ENCODE data around the gene ARHGEF39. TPM values are rescaled to one million over a fixed set of nuclear protein-coding genes. Genes with fewer than 3 reads are reported as not detected.

ARHGEF39 gene
- total RNA-seq, 4 donors from 2014 or later: 1.6 to 7.4 (median 5.8) TPM

DNA sequence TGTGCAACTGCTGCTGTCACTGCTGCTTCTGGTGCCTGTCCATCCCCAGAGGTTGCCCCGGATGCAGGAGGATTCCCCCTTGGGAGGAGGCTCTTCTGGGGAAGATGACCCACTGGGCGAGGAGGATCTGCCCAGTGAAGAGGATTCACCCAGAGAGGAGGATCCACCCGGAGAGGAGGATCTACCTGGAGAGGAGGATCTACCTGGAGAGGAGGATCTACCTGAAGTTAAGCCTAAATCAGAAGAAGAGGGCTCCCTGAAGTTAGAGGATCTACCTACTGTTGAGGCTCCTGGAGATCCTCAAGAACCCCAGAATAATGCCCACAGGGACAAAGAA is 9.0 kb upstream of the ARHGEF39 start:
- no peak for DNase-seq
- H3K27me3 ChIP-seq: no peaks in the 10 kb centered on the region
- in situ Hi-C loops (cut with MboI; ENCODE audit: low pct_ligation_motif_present in 1 of 4, low pct_unique_long_range_greater_than_20kb in 1 of 4, low sequenced_read_pairs in 3 of 4): no loop called here
- peak overlapping the region in 2 of 4 donors; percentile 19 to 35 for H3K27ac ChIP-seq
- H3K4me1 ChIP-seq: peaks cover 6 to 29% (median 26%) of the 10 kb centered on the region in 4 donors
- intact Hi-C loops (cut with DNase I; ENCODE audit: low total_unique reads): no loop called here
- no peaks in the 10 kb centered on the region for H3K36me3 ChIP-seq
- H3K4me3 ChIP-seq: no peak overlapping the region
- no peaks in the 10 kb centered on the region for H3K9me3 ChIP-seq
- WGBS, 2 donors (ENCODE audit: low coverage in 1 of 2): 73% methylated on average over 3 of the region's 3 CpGs; no CpG with 5 or more reads in 1 of the 2 donors
- TF ChIP-seq, protein P1, sequence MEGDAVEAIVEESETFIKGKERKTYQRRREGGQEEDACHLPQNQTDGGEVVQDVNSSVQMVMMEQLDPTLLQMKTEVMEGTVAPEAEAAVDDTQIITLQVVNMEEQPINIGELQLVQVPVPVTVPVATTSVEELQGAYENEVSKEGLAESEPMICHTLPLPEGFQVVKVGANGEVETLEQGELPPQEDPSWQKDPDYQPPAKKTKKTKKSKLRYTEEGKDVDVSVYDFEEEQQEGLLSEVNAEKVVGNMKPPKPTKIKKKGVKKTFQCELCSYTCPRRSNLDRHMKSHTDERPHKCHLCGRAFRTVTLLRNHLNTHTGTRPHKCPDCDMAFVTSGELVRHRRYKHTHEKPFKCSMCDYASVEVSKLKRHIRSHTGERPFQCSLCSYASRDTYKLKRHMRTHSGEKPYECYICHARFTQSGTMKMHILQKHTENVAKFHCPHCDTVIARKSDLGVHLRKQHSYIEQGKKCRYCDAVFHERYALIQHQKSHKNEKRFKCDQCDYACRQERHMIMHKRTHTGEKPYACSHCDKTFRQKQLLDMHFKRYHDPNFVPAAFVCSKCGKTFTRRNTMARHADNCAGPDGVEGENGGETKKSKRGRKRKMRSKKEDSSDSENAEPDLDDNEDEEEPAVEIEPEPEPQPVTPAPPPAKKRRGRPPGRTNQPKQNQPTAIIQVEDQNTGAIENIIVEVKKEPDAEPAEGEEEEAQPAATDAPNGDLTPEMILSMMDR (IDR thresholded peaks at IDR 0.05): no peak
- TF ChIP-seq POLR2A (IDR thresholded peaks at IDR 0.05): no peak
- TF ChIP-seq POLR2AphosphoS5 (IDR thresholded peaks at IDR 0.05): no peak
- TF ChIP-seq EP300 (IDR thresholded peaks at IDR 0.05; ENCODE audit: low read depth): no peak

DNA sequence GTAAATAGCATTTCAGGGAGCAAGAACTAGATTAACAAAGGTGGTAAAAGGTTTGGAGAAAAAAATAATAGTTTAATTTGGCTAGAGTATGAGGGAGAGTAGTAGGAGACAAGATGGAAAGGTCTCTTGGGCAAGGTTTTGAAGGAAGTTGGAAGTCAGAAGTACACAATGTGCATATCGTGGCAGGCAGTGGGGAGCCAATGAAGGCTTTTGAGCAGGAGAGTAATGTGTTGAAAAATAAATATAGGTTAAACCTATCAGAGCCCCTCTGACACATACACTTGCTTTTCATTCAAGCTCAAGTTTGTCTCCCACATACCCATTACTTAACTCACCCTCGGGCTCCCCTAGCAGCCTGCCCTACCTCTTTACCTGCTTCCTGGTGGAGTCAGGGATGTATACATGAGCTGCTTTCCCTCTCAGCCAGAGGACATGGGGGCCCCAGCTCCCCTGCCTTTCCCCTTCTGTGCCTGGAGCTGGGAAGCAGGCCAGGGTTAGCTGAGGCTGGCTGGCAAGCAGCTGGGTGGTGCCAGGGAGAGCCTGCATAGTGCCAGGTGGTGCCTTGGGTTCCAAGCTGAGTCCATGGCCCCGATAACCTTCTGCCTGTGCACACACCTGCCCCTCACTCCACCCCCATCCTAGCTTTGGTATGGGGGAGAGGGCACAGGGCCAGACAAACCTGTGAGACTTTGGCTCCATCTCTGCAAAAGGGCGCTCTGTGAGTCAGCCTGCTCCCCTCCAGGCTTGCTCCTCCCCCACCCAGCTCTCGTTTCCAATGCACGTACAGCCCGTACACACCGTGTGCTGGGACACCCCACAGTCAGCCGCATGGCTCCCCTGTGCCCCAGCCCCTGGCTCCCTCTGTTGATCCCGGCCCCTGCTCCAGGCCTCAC is 8.4 kb upstream of the ARHGEF39 start, which contains the start of gene CA9:
TSS of gene CA9 (plus strand) at position 797 of the 893 bp plus-strand sequence. CDS start at position 829, 32 bp downstream.
- peak within 1 kb of the TSS in 3 of 4 donors; percentile 19 to 38 (median 35) for H3K27ac ChIP-seq

DNA sequence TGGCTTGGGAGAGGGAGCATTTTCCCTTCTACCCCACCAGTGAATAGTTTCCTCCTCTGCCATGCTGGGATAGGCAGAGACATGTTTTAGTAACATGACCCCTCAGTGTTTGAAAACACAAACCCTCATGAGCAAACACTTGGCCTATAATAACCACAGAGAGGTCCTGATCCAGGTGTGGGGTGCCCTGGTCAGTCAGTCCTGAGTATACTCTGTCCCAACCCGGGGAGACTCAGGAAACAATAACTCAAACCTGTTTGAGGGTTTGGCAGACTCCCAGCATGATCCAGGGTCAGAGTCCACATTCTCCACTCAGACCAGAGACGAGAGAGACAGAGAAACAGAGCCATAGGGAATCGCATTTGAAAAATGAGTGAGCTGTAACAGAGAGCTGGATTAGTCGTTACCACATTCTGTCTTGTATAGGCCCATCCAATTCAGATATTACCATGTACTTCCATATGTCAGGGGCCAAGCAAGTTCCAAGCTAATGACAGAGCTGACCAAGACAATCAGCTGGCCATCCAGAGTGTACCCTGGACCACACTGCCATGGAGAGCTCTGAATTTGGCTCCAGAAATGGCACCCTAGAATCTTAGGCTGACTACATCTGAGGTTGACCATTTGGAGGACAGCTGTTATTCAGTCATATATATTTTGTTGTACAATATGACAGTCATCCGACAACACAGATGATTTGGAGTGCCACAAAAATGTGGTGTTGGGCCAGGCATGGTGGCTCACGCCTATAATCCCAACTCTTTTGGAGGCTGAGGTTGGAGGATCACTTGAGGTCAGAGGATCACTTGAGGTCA is 4.5 kb upstream of the ARHGEF39 start:
- H3K4me3 ChIP-seq: no peak overlapping the region
- peak; percentile 89 for DNase-seq
- peak overlapping the region; percentile 69 to 82 (median 76) for H3K27ac ChIP-seq
- H3K36me3 ChIP-seq: no peaks in the 10 kb centered on the region
- TF ChIP-seq EP300 (IDR thresholded peaks at IDR 0.05; ENCODE audit: low read depth) (no peak), POLR2AphosphoS5 (IDR thresholded peaks at IDR 0.05) (peak in 1 of 3 donors; percentile 59)
- whole genome bisulfite sequencing, 2 donors (ENCODE audit: low coverage in 1 of 2): 52 to 100% methylated on average over 1 to 6 of the region's 6 CpGs
- H3K4me1 ChIP-seq: peaks cover 4 to 34% (median 27%) of the 10 kb centered on the region in 4 donors
- in situ Hi-C loops (cut with MboI; ENCODE audit: low pct_ligation_motif_present in 1 of 4, low pct_unique_long_range_greater_than_20kb in 1 of 4, low sequenced_read_pairs in 3 of 4) (no loop called here), intact Hi-C loops (cut with DNase I; ENCODE audit: low total_unique reads) (no loop called here)
- no peaks in the 10 kb centered on the region for H3K9me3 ChIP-seq
- H3K27me3 ChIP-seq: no peaks in the 10 kb centered on the region

More for the DNA sequence above, 8.4 kb upstream of the ARHGEF39 start, which contains the start of gene CA9:
- TF ChIP-seq, protein P1 (IDR thresholded peaks at IDR 0.05): no peak
- TF ChIP-seq POLR2A (IDR thresholded peaks at IDR 0.05) (no peak), EP300 (IDR thresholded peaks at IDR 0.05; ENCODE audit: low read depth) (no peak), POLR2AphosphoS5 (IDR thresholded peaks at IDR 0.05) (no peak)
- intact Hi-C loops (cut with DNase I; ENCODE audit: low total_unique reads): no loop called here
- Histone ChIP-seq H3K9me3 (no peaks in the 10 kb centered on the region), H3K4me3 (no peak within 1 kb of the TSS), H3K36me3 (no peaks in the 10 kb centered on the region), H3K4me1 (peaks cover 6 to 34% (median 30%) of the 10 kb centered on the region in 4 donors), H3K27me3 (no peaks in the 10 kb centered on the region)
- DNase-seq: peak; percentile 49
- WGBS, 2 donors (ENCODE audit: low coverage in 1 of 2): 29 to 34% methylated on average over 2 to 10 of the region's 10 CpGs
- in situ Hi-C loops (cut with MboI; ENCODE audit: low pct_ligation_motif_present in 1 of 4, low pct_unique_long_range_greater_than_20kb in 1 of 4, low sequenced_read_pairs in 3 of 4): no loop called here

DNA sequence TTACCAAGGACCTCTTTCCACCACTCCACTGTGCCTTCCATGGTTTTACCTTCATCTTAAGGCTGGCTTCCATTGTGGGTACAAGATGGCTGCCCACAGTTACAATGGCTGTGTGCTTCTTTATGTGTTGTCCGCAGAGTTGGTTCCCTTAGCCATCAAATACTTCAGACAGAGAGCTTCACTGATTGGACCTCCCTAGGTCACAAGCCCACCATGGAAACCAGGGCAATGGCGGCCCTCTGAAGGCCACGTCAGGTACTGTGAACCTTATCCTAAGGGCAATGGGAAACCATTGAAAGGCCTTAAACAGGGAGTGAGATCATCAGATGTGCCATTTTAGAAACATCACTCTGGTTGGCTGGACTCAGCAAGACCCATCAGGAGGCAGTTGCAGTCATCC is 2.9 kb upstream of the ARHGEF39 start:
- Histone ChIP-seq H3K36me3 (no peaks in the 10 kb centered on the region), H3K4me3 (no peak overlapping the region), H3K4me1 (peaks cover 6 to 36% (median 31%) of the 10 kb centered on the region in 4 donors), H3K9me3 (no peaks in the 10 kb centered on the region), H3K27ac (no peak overlapping the region), H3K27me3 (no peaks in the 10 kb centered on the region)
- TF ChIP-seq EP300 (IDR thresholded peaks at IDR 0.05; ENCODE audit: low read depth) (no peak), POLR2A (IDR thresholded peaks at IDR 0.05) (no peak)
- no peak for DNase-seq
- in situ Hi-C loops (cut with MboI; ENCODE audit: low pct_ligation_motif_present in 1 of 4, low pct_unique_long_range_greater_than_20kb in 1 of 4, low sequenced_read_pairs in 3 of 4): no loop called here
- 93% methylated on average over 3 of the region's 3 CpGs; no CpG with 5 or more reads in 1 of the 2 donors for WGBS, 2 donors (ENCODE audit: low coverage in 1 of 2)
- intact Hi-C loops (cut with DNase I; ENCODE audit: low total_unique reads): no loop called here
